GM12878 (cell line): Measurements from ENCODE around the gene RND2.

Experiments
- CUX1 ChIP-seq: IDR thresholded peaks from 2 replicates; pipeline ENCODE4 v1.6.1; 2012; ENCODE audit warnings: improper control_type of control experiment, low read depth, low read length; ENCODE audit not compliant: insufficient replicate concordance
- EP300 ChIP-seq, 2 experiments: fragments of 150-350 bp in 1 of 2; IDR thresholded peaks; 2 replicates each; pipeline ENCODE4 v1.6.1; 2011 to 2012; ENCODE audit warnings: low read depth in 2 of 2, low read length in 2 of 2, borderline replicate concordance in 1 of 2, improper control_type of control experiment in 1 of 2, inconsistent platforms in 1 of 2; ENCODE audit not compliant: control insufficient read depth in 1 of 2
- ETV6 ChIP-seq, 2 experiments: fragments of 450-650 bp in 1 of 2; IDR thresholded peaks in 1 of 2; conservative IDR thresholded peaks in 1 of 2; 2 replicates each; pipeline ENCODE4 v1.6.1; 2014; ENCODE audit warnings: antibody characterized with exemption in 1 of 2, borderline replicate concordance in 1 of 2, low read depth in 1 of 2, mild to moderate bottlenecking in 1 of 2, moderate library complexity in 1 of 2
- EZH2 ChIP-seq: IDR thresholded peaks from 2 replicates; pipeline ENCODE4 v1.6.1; 2012; ENCODE audit warnings: low read depth, mild to moderate bottlenecking, control low read depth, inconsistent platforms, low read length, borderline replicate concordance; ENCODE audit not compliant: control insufficient read depth
- FOS ChIP-seq: IDR thresholded peaks from 3 replicates; pipeline ENCODE4 v1.6.1; 2011; ENCODE audit warnings: borderline replicate concordance; ENCODE audit not compliant: insufficient read length; ENCODE audit errors: extremely low read depth
- JUNB ChIP-seq: IDR thresholded peaks from 2 replicates; pipeline ENCODE4 v1.6.1; 2016; ENCODE audit warnings: antibody characterized with exemption, mild to moderate bottlenecking
- NFIC ChIP-seq: IDR thresholded peaks from 2 replicates; pipeline ENCODE4 v1.6.1; 2012; ENCODE audit warnings: low read depth, mild to moderate bottlenecking, inconsistent platforms, low read length, moderate library complexity
- NRF1 ChIP-seq: conservative IDR thresholded peaks from 2 replicates; pipeline ENCODE4 v1.6.1; 2011; ENCODE audit warnings: mild to moderate bottlenecking, low read depth, low read length, improper control_type of control experiment
- RAD21 ChIP-seq: IDR thresholded peaks from 2 replicates; pipeline ENCODE4 v1.6.1; 2011; ENCODE audit warnings: mild to moderate bottlenecking, low read depth, low read length, moderate library complexity; ENCODE audit not compliant: insufficient read depth
- SMC3 ChIP-seq: IDR thresholded peaks from 2 replicates; pipeline ENCODE4 v1.6.1; 2011; ENCODE audit warnings: low read length, improper control_type of control experiment, borderline replicate concordance
- ZNF274 ChIP-seq: IDR thresholded peaks from one replicate; pipeline ENCODE4 v1.8.0; 2011; ENCODE audit not compliant: insufficient read length, insufficient read depth
- TF ChIP-seq, protein P1 (sequence below): IDR thresholded peaks from 2 replicates; pipeline ENCODE4 v1.6.1; 2012; ENCODE audit warnings: mild to moderate bottlenecking, low read depth, low read length
- TF ChIP-seq, protein P2 (sequence below): fragments of 450-650 bp; IDR thresholded peaks from 2 replicates; pipeline ENCODE4 v1.6.1; 2016; ENCODE audit warnings: mild to moderate bottlenecking, moderate library complexity, borderline replicate concordance
- TF ChIP-seq, protein P3 (sequence below), 3 experiments: IDR thresholded peaks in 2 of 3; conservative IDR thresholded peaks in 1 of 3; 2 replicates each; pipeline ENCODE4 v1.5.1; 2011; ENCODE audit warnings: low read depth in 3 of 3, low read length in 3 of 3, mild to moderate bottlenecking in 3 of 3, control low read depth in 2 of 3, moderate library complexity in 2 of 3, inconsistent platforms in 1 of 3, mixed read lengths in 1 of 3; ENCODE audit not compliant: control insufficient read depth in 2 of 3, insufficient read depth in 1 of 3; ENCODE audit errors: extremely low read depth in 1 of 3

DNA sequence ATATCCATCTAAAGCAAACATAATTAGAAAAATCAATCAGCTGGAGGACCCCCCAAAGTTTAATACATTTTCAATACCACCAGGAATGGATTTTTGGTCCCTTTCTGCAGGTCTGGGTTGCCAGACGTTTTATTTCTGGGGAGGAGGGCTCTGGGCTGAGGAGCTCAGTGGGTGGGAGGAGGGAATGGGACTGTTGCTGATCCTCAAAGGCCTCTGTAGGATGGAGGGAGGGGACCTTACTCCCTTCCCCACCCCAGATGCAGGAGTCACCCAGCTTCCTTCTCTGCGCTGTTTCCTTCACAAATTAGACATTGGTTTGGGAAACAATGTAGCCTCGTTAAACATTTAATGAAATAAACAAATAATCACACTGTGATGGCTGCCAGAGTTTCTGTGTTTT is 6.6 kb downstream of the RND2 start:
- TF ChIP-seq CUX1: no peak
- no peak for TF ChIP-seq NRF1
- TF ChIP-seq EP300 (IDR thresholded peaks at IDR 0.05; ENCODE audit: borderline replicate concordance in 1 of 2, control insufficient read depth in 1 of 2, low read depth in 2 of 2, low read length in 2 of 2): no peak
- no peak for TF ChIP-seq RAD21
- TF ChIP-seq SMC3: no peak
- TF ChIP-seq, protein P1, sequence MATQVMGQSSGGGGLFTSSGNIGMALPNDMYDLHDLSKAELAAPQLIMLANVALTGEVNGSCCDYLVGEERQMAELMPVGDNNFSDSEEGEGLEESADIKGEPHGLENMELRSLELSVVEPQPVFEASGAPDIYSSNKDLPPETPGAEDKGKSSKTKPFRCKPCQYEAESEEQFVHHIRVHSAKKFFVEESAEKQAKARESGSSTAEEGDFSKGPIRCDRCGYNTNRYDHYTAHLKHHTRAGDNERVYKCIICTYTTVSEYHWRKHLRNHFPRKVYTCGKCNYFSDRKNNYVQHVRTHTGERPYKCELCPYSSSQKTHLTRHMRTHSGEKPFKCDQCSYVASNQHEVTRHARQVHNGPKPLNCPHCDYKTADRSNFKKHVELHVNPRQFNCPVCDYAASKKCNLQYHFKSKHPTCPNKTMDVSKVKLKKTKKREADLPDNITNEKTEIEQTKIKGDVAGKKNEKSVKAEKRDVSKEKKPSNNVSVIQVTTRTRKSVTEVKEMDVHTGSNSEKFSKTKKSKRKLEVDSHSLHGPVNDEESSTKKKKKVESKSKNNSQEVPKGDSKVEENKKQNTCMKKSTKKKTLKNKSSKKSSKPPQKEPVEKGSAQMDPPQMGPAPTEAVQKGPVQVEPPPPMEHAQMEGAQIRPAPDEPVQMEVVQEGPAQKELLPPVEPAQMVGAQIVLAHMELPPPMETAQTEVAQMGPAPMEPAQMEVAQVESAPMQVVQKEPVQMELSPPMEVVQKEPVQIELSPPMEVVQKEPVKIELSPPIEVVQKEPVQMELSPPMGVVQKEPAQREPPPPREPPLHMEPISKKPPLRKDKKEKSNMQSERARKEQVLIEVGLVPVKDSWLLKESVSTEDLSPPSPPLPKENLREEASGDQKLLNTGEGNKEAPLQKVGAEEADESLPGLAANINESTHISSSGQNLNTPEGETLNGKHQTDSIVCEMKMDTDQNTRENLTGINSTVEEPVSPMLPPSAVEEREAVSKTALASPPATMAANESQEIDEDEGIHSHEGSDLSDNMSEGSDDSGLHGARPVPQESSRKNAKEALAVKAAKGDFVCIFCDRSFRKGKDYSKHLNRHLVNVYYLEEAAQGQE: no peak
- TF ChIP-seq, protein P2, sequence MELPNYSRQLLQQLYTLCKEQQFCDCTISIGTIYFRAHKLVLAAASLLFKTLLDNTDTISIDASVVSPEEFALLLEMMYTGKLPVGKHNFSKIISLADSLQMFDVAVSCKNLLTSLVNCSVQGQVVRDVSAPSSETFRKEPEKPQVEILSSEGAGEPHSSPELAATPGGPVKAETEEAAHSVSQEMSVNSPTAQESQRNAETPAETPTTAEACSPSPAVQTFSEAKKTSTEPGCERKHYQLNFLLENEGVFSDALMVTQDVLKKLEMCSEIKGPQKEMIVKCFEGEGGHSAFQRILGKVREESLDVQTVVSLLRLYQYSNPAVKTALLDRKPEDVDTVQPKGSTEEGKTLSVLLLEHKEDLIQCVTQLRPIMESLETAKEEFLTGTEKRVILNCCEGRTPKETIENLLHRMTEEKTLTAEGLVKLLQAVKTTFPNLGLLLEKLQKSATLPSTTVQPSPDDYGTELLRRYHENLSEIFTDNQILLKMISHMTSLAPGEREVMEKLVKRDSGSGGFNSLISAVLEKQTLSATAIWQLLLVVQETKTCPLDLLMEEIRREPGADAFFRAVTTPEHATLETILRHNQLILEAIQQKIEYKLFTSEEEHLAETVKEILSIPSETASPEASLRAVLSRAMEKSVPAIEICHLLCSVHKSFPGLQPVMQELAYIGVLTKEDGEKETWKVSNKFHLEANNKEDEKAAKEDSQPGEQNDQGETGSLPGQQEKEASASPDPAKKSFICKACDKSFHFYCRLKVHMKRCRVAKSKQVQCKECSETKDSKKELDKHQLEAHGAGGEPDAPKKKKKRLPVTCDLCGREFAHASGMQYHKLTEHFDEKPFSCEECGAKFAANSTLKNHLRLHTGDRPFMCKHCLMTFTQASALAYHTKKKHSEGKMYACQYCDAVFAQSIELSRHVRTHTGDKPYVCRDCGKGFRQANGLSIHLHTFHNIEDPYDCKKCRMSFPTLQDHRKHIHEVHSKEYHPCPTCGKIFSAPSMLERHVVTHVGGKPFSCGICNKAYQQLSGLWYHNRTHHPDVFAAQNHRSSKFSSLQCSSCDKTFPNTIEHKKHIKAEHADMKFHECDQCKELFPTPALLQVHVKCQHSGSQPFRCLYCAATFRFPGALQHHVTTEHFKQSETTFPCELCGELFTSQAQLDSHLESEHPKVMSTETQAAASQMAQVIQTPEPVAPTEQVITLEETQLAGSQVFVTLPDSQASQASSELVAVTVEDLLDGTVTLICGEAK: no peak
- no peak for TF ChIP-seq ZNF274
- TF ChIP-seq, protein P3, sequence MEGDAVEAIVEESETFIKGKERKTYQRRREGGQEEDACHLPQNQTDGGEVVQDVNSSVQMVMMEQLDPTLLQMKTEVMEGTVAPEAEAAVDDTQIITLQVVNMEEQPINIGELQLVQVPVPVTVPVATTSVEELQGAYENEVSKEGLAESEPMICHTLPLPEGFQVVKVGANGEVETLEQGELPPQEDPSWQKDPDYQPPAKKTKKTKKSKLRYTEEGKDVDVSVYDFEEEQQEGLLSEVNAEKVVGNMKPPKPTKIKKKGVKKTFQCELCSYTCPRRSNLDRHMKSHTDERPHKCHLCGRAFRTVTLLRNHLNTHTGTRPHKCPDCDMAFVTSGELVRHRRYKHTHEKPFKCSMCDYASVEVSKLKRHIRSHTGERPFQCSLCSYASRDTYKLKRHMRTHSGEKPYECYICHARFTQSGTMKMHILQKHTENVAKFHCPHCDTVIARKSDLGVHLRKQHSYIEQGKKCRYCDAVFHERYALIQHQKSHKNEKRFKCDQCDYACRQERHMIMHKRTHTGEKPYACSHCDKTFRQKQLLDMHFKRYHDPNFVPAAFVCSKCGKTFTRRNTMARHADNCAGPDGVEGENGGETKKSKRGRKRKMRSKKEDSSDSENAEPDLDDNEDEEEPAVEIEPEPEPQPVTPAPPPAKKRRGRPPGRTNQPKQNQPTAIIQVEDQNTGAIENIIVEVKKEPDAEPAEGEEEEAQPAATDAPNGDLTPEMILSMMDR (IDR thresholded peaks at IDR 0.05 in 2 of 3, conservative IDR thresholded peaks at IDR 0.05 in 1 of 3; ENCODE audit: control insufficient read depth in 2 of 3, extremely low read depth in 1 of 3, insufficient read depth in 1 of 3, low read depth in 3 of 3, low read length in 3 of 3): no peak
- TF ChIP-seq JUNB: no peak
- no peak for TF ChIP-seq FOS
- no peak for TF ChIP-seq ETV6 (conservative IDR thresholded peaks at IDR 0.05 in 1 of 2, IDR thresholded peaks at IDR 0.05 in 1 of 2; ENCODE audit: borderline replicate concordance in 1 of 2, low read depth in 1 of 2)
- TF ChIP-seq EZH2: no peak
- TF ChIP-seq NFIC: no peak
